GM23338 (cell line): ENCODE measurements around the gene ZFPL1.

ENCODE experiments used
- CTCF ChIP-seq, 2 experiments: fragments of 200-600 bp in 1 of 2; sonication (generic) in 1 of 2; conservative IDR thresholded peaks; 2 replicates each; pipeline versions ENCODE4 v1.5.1 to v1.6.1; 2016 to 2017; ENCODE audit warnings: antibody characterized with exemption in 2 of 2, low read depth in 2 of 2, mild to moderate bottlenecking in 2 of 2, moderate library complexity in 1 of 2
- EZH2 ChIP-seq: fragments of 200-600 bp; sonication (generic); IDR thresholded peaks from one replicate; pipeline ENCODE4 v1.8.0; 2017; ENCODE audit warnings: antibody characterized with exemption, mild to moderate bottlenecking, low read depth; ENCODE audit not compliant: unreplicated experiment
- EZH2phosphoT487 ChIP-seq: fragments of 200-600 bp; sonication (generic); IDR thresholded peaks from one replicate; pipeline ENCODE4 v1.8.1; 2018; ENCODE audit warnings: antibody characterized with exemption; ENCODE audit not compliant: unreplicated experiment
- NANOG ChIP-seq: IDR thresholded peaks from 2 replicates; pipeline ENCODE4 v1.6.1; 2016; ENCODE audit warnings: antibody characterized with exemption, borderline replicate concordance
- POLR2AphosphoS5 ChIP-seq: IDR thresholded peaks from 2 replicates; pipeline ENCODE4 v1.6.1; 2016; ENCODE audit warnings: antibody characterized with exemption, low read depth
- REST ChIP-seq: IDR thresholded peaks from one replicate; pipeline ENCODE4 v1.6.1; 2018; ENCODE audit warnings: antibody characterized with exemption; ENCODE audit not compliant: unreplicated experiment

GRCh38 chr11:65057526-65057925 lies 26.5 kb upstream of the ZFPL1 start:
- TF ChIP-seq CTCF (conservative IDR thresholded peaks at IDR 0.05; ENCODE audit: low read depth in 2 of 2) (no peak), EZH2 (no peak), POLR2AphosphoS5 (no peak), EZH2phosphoT487 (no peak), REST (no peak), NANOG (no peak)
